Stimulated activated CD8-positive, alpha-beta memory T cell treated with anti-CD3 and anti-CD28 coated beads, Interleukin-12 subunit alpha, Interleukin-12 subunit beta, amount 100 ng/mL, for 4 hours (primary cell): Measurements from ENCODE around the gene ARHGAP35.
"Not testable (repeated sequence)": the region's sequence is repeated elsewhere in the genome, so short reads cannot be mapped to it uniquely, and the experiment has no call there.

Experiments used
- DNase-seq: peaks from one replicate; pipeline ENCODE4 v3.0.0-alpha.2; 2020; ENCODE audit warnings: low read depth

Gene ARHGAP35

DNA sequence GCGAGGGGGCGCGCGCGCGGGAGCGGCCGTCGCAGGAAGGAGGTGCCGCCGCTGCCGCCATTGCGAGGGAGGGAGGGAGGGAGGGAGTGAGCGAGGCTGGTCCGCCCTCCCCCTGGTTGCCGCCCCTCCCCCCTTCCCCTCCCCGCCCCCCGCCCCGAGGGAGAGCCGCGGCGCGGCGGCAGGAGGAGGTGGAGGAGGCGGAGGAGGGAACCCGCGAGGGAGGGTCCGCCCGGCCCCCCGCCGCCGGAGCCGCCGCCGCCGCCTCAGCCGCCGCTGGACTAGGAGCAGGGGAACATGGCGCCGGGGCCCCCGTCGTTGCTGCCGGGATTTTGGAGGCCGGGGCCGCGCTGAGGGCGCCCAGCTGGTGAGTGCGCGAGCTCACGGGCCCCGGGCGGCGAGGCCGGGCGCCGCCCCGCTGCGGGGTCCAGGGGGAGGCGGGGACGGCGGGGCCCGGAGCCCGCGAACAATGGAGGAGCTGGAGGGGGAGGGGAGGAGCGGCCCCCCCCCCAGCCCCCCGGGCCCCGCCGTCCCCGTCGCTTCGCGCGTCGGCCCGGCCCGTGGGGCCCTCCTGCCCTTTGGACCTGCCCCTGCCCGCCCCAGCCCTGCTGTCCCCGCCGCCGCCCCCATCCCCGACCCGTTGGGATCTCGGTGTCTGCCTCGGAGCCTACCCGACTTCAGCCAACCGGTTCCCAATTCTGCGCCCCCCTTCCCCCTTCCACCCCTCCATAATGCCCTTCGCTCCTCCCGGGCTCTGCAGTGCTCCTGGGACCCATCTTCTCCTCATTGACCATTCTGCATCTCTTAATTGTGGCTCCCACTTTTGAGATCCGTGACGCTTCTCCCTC, at the start of gene ARHGAP35:
Gene ARHGAP35, plus strand, starts transcription at position 152 of the 845 bp plus-strand sequence. CDS start 57,679 bp downstream, outside the sequence.
- DNase-seq = no peak

DNA sequence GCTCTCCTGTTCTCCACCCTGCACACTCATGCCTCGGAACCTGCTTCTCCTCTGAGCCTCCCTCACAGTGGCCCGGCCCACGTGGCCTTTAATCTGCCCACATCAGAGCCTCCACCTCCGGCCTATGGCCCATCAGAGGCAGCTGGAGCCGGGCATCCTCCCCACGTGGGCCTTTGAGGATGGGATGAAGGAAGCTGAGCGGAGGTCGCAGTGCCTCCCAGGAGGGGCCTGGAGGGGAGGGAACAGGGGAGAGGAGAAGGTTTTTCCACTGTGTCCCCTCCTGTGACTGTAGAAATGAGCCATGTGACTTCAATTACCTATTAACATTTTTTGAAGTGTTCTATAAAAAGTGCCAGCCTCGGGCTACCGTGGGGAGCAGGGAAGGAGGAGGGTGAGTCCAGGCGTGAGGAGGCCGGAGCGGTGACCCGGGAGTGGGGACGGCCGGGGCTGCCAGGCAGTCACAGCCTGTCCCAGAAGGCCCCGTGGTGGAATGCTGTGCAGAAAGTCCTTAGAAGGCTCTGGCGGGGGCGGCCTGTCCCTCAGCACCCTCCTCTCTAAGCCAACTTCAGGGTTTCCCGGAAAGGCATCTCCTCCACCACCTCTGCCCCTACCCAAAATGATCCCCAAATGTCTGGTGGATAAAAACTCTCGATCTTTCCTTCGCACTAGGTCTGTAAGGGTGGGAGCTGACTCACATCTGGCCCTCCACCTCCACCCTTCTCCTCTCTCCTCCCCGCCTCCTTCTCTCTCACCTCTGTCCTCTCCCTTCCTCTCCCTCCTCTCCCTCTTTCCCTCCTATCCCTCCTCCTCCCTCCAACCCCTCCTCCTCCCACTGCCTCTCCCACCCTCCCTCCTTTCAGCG, 47.6 kb upstream of the ARHGAP35 start:
- no peak for DNase-seq

DNA sequence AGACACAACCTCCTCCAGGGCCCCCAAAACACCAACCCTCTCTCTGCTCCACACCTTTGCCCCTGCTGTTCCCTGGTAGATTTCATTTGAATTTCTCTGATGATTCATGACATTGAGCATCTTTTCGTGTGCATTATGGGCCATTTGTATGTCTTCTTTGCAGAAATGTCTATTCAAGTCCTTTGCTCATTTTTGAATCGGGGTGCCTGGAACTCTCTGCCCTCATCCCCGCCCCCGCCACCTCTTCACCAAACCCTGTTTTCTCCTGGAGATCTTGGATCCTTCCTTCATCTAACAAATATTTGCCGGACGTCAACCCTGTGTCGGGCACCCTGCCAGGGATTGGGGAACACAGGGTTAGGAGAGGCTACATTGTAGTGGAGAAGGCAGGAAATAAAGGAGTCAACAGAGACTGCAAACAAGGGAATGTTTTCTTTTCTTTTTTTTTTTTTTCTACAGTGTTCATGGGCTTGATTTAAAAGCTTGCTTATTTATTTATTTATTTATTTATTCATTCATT, 46.9 kb upstream of the ARHGAP35 start:
- no peak for DNase-seq

DNA sequence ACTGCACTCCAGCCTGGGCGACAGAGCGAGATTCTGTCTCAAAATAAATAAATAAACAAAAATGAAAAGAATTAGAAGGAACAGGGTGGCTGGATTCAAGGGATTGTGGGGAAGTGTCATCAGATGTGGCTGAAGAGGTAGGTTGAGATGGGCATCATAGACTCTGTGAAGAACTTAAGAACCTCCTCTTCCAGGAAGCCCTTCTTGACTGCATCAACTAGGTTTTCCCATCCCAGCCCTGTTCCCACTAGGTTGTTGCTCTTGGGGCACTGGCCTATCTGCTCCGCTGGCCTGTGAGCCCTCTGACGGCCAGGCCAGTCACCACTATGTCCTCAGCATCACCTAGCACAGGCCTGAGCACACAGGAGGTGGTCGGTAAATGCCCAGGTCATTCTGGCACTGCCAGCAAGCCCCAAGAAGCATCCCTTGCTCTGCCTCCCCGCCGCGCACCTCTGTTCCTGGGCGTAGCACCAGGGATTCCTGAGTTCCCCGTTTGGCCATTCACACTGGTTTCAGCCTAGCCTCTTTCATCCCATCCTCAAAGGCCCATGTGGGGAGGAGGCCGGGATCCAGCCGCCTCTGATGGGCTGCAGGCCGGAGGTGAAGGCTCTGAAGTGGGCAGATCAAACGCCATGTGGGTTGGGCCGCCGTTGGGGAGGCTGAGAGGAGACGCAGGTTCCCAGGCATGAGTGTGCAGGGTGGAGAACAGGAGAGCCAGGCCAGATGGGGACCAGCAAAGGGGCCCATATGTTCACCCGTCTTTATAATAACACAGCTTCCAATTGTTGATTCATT, 44.8 kb upstream of the ARHGAP35 start:
- no peak for DNase-seq

DNA sequence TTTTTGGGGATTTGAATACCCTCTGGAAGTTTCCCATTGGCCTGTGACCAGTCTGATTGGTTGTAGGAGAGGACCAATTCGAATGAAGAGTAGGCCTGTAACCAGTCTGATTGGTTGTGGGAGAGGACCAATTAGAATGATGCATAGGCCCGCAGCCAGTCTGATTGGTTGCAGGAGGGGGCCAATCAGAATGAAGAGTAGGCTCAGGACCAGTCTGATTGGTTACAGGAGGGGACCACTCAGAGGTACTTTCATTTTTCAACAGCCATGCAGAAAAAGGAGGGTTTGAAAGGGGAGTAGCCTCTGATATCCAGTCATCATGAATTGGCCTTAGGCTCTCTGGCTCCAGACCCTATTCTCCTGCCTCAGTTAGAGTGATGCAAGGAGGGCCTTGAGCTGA, 42.0 kb upstream of the ARHGAP35 start:
- no peak for DNase-seq

DNA sequence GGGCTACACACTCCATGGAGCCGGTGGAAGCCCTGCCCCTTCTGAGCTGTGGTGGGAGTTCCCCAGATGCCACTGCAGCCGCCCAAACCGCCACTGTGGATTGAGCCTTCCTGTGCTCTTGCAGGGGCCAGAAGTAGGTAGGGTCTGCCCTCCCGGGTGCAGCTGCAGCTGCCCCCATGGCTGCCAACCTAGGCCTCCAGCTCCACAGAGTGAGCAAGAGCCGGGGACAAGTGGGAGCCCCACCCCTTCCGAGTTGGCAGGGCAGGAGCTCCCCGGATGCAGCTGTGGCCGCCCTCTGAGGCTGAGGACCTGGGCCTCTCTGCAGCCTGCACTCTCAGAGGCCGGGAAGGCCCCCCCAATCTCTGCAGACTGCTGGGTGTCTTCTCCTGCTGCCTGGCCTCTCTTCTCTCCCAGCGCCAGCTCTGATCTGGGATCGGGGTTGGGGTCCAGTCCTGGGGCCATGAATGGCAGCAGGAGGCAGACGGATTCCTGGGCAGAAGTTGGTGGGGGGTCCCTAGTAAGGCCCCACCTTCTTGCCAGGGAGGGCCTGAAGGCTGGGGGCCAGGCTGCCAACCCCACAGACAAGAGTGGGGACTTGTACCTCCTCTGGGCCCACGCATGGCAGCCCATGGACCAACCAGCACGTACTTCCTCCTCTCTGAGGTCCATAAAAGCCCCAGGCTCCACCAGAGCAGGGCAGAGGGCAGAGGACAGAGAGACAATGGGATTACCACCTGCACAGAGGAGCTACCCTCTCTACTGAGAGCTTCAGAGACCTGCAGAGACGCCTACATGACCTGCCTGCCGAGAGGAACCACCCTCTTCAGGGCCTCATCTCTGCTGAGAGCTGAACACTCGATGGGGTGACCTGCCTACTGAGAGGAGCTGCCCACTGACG, 39.0 kb upstream of the ARHGAP35 start:
- peak; percentile 22 for DNase-seq

DNA sequence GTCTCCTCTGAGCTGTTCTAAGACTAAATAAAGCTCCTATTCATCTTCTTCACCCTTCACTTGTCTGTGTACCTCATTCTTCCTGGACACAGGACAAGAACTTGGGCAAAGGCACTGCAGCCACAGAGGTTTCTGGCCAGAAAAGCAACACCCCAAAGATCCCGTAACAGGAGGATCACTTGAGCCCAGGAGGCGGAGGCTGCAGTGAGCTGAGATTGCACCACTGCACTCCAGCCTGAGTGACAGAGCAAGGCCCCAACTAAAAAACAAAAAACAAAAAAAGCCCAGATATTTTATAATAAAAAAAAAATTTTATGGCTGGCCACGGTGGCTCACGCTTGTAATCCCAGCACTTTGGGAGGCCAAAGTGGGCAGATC, 38.4 kb upstream of the ARHGAP35 start:
- not testable (repeated sequence) for DNase-seq

DNA sequence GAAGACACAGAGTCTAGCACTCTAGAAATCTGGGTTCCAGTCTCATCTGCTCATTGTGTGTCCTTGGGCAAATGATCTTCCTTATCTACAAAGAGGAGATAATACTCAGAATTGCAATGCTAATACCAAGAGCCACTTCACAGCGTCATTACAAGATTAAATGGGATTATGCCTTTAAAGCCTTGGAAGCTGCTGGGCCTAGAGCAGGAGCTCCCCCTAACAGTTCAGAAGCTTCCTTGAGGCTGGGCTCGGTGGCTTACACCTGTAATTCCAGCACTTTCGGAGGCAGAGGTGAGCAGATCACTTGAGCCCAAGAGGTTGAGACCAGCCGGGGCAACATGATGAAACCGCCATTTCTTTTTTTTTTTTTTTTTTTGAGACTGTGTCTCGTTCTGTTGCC, 37.7 kb upstream of the ARHGAP35 start:
- DNase-seq = no peak

- DNase-seq = no peak
Observed at GRCh38 chr19:46824890-46825730, 35.7 kb upstream of the ARHGAP35 start.

- no peak for DNase-seq
Observed at GRCh38 chr19:46825731-46826055, 35.1 kb upstream of the ARHGAP35 start.

DNA sequence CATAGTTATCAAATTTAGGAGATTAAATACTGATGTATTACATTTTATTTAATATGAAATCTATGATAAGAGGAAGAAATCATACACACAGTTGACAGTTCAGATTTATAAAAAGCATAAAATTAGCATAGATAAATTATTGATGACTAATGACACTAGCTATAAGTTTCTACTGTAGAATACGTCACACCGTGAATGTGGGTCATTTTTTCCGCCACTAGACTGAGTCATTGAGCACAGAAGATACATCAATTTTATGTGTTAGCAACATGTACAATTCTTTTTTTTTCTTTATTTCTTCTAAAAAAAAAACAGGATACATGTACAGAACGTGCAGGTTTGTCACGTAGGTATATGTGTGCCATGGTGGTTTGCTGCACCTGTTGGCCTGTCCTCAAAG, 32.3 kb upstream of the ARHGAP35 start:
- DNase-seq = no peak

- no peak for DNase-seq
Observed at GRCh38 chr19:46830864-46831263, 29.9 kb upstream of the ARHGAP35 start.

- DNase-seq = no peak
Observed at GRCh38 chr19:46834121-46834520, 26.7 kb upstream of the ARHGAP35 start.

GRCh38 chr19:46834984-46835383, 25.8 kb upstream of the ARHGAP35 start:
- DNase-seq = no peak

- DNase-seq = no peak
Observed at GRCh38 chr19:46838160-46838559, 22.6 kb upstream of the ARHGAP35 start.

- no peak for DNase-seq
Observed at GRCh38 chr19:46839752-46840497, 20.9 kb upstream of the ARHGAP35 start.

- no peak for DNase-seq
Observed at GRCh38 chr19:46840498-46840942, 20.3 kb upstream of the ARHGAP35 start.

DNA sequence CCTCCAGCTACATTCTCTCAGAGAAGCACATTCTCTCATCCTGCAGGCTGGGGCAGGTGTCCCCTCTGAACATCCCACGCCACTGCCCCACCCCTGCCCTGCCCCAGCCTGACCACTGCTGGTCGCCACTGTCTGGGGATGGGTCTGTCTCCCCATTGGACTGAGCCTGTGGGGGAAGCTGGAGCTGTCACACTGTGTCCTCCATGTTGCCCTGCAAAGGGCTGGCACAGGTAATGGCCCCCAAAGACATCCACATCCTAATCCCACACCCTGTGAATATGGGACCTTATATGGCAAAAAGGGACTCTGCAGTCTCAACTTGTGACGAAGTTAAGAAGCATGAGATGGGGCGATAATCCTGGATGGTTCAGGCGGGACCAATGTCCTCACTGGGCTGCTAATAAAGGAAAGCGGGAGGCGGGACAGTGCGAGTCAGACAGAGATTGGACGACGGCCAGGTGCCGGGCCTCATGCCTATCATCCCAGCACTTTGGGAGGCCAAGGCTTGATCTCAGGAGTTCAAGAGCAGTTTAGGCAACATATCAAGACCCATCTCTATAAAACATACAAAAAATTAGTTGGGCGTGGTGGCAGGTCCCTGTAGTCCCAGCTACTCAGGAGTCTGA, 19.2 kb upstream of the ARHGAP35 start:
- DNase-seq = no peak

- no peak for DNase-seq
Observed at GRCh38 chr19:46842791-46843190, 18.0 kb upstream of the ARHGAP35 start.
